Embryonic facial prominence (tissue), 1 donor: ENCODE results near the gene TTC7B.

Source experiments
- DNase-seq: peaks from one replicate; pipeline ENCODE4 v3.0.0-alpha.2; 2016; ENCODE audit errors: extremely low spot score

Gene TTC7B

GRCh38 chr14:90674716-90675115 is 141.5 kb downstream of the TTC7B start:
- no peak for DNase-seq

GRCh38 chr14:90674043-90674670 is 142.1 kb downstream of the TTC7B start:
- no peak for DNase-seq

GRCh38 chr14:90671382-90672234 is 144.6 kb downstream of the TTC7B start:
- DNase-seq = no peak

- DNase-seq = no peak
These were observed 146.5 kb downstream of the TTC7B start for GRCh38 chr14:90669731-90670130.

GRCh38 chr14:90666571-90666970 is 149.7 kb downstream of the TTC7B start:
- no peak for DNase-seq

- no peak for DNase-seq
These were observed 150.8 kb downstream of the TTC7B start for GRCh38 chr14:90665321-90666000.

- no peak for DNase-seq
These were observed 151.3 kb downstream of the TTC7B start for GRCh38 chr14:90664911-90665310.

- no peak for DNase-seq
These were observed 152.6 kb downstream of the TTC7B start for GRCh38 chr14:90663680-90664079.

- no peak for DNase-seq
These were observed 153.1 kb downstream of the TTC7B start for GRCh38 chr14:90663140-90663539.

- no peak for DNase-seq
These were observed 154.4 kb downstream of the TTC7B start for GRCh38 chr14:90661866-90662265.

GRCh38 chr14:90660865-90661570 is 155.2 kb downstream of the TTC7B start:
- DNase-seq = no peak

- DNase-seq = no peak
These were observed 157.1 kb downstream of the TTC7B start for GRCh38 chr14:90659156-90659555.

GRCh38 chr14:90658541-90658967 is 157.7 kb downstream of the TTC7B start:
- DNase-seq = no peak

- no peak for DNase-seq
These were observed 159.3 kb downstream of the TTC7B start for GRCh38 chr14:90656973-90657372.

GRCh38 chr14:90655829-90656228 is 160.4 kb downstream of the TTC7B start:
- no peak for DNase-seq

- DNase-seq = no peak
These were observed 161.4 kb downstream of the TTC7B start for GRCh38 chr14:90654831-90655276.

GRCh38 chr14:90652626-90653025 is 163.6 kb downstream of the TTC7B start:
- no peak for DNase-seq

- DNase-seq = no peak
These were observed 164.2 kb downstream of the TTC7B start for GRCh38 chr14:90651976-90652560.

GRCh38 chr14:90651271-90651804 is 164.9 kb downstream of the TTC7B start:
- no peak for DNase-seq

- no peak for DNase-seq
These were observed 166.6 kb downstream of the TTC7B start for GRCh38 chr14:90649557-90650135.

- DNase-seq = no peak
These were observed 167.1 kb downstream of the TTC7B start for GRCh38 chr14:90649083-90649482.
